IMR-90 (cell line): ENCODE data around the gene PTPN3. TPM values are rescaled to one million over a fixed set of nuclear protein-coding genes. Genes with fewer than 3 reads are reported as not detected.

Experiments used
- ATAC-seq: fragments of 200-7000 bp; cut with Tn5 transposase; 2 replicates; pipeline ENCODE4 v1.9.1; 2020; ENCODE audit warnings: low read depth, mild to moderate bottlenecking, moderate library complexity
- BruUV-seq: library from RNA; stranded (reverse); fragments of 400-500 nt; replicated peaks from 2 replicates; lab custom pipeline; 2021; lab: Mats Ljungman, UMichigan
- CTCF ChIA-PET: fragments of 300-600 bp; formaldehyde crosslinking; extraction: SDS; loops from one replicate; lab custom pipeline; 2021; ENCODE audit warnings: antibody characterized with exemption; lab: Yijun Ruan, JAX
- POLR2A ChIA-PET: fragments of 300-600 bp; sonication (Branson Sonifier 250); formaldehyde crosslinking; loops from one replicate; lab custom pipeline; 2022; ENCODE audit warnings: antibody characterized with exemption; ENCODE audit not compliant: unreplicated experiment; lab: Charles Lee
- DNase-seq: peaks from one replicate; pipeline ENCODE4 v3.0.0; 2013
- H2AFZ ChIP-seq: replicated peaks from 2 replicates; pipeline ENCODE3; 2013; ENCODE audit warnings: low read length, mild to moderate bottlenecking; ENCODE audit not compliant: poor library complexity
- H2AK5ac ChIP-seq: 2 replicates; pipeline ENCODE4 v1.6.1; 2013; ENCODE audit warnings: low read depth, low read length, inconsistent platforms
- H2AK9ac ChIP-seq: replicated peaks from 2 replicates; pipeline ENCODE3; 2013; ENCODE audit warnings: mild to moderate bottlenecking, low read depth, low read length, moderate library complexity; ENCODE audit not compliant: poor library complexity
- H2BK120ac ChIP-seq: 2 replicates; pipeline ENCODE4 v1.6.1; 2013; ENCODE audit warnings: low read depth, low read length, inconsistent platforms
- H2BK15ac ChIP-seq: 3 replicates; pipeline ENCODE4 v1.6.1; 2013; ENCODE audit warnings: low read depth, low read length, inconsistent platforms
- H2BK20ac ChIP-seq: 2 replicates; pipeline ENCODE4 v1.6.1; 2013; ENCODE audit warnings: low read depth, mild to moderate bottlenecking, inconsistent platforms, low read length, moderate library complexity
- H2BK5ac ChIP-seq: 2 replicates; pipeline ENCODE4 v1.6.1; 2013; ENCODE audit warnings: mild to moderate bottlenecking, low read depth, low read length, inconsistent platforms; ENCODE audit not compliant: poor library complexity, severe bottlenecking
- H3K14ac ChIP-seq: replicated peaks from 2 replicates; pipeline ENCODE4 v1.6.1; 2013; ENCODE audit warnings: low read depth, low read length, inconsistent platforms
- H3K18ac ChIP-seq: 2 replicates; pipeline ENCODE4 v1.6.1; 2013; ENCODE audit warnings: low read depth, low read length, control low read depth
- H3K23ac ChIP-seq: 2 replicates; pipeline ENCODE4 v1.6.1; 2013; ENCODE audit warnings: low read depth, low read length, inconsistent platforms
- H3K27ac ChIP-seq: 2 replicates; pipeline ENCODE4 v1.5.1; 2013; ENCODE audit warnings: mild to moderate bottlenecking, control low read depth, low read length; ENCODE audit not compliant: insufficient read depth
- H3K27me3 ChIP-seq: 2 replicates; pipeline ENCODE4 v1.6.1; 2013; ENCODE audit warnings: low read length; ENCODE audit not compliant: control insufficient read depth, insufficient read depth
- H3K36me3 ChIP-seq: 2 replicates; pipeline ENCODE4 v1.6.1; 2013; ENCODE audit warnings: low read length, mixed read lengths; ENCODE audit not compliant: control insufficient read depth, insufficient read depth
- H3K4ac ChIP-seq: 2 replicates; pipeline ENCODE4 v1.6.1; 2013; ENCODE audit warnings: low read depth, low read length, inconsistent platforms
- H3K4me1 ChIP-seq: 2 replicates; pipeline ENCODE4 v1.6.1; 2013; ENCODE audit warnings: low read length, mixed read lengths; ENCODE audit not compliant: control insufficient read depth, insufficient read depth
- H3K4me2 ChIP-seq: 2 replicates; pipeline ENCODE4 v1.6.1; 2013; ENCODE audit warnings: low read depth, mild to moderate bottlenecking, control low read depth, low read length, moderate library complexity
- H3K4me3 ChIP-seq: 2 replicates; pipeline ENCODE4 v1.5.1; 2013; ENCODE audit warnings: low read depth, mild to moderate bottlenecking, control low read depth, low read length, moderate library complexity; ENCODE audit not compliant: insufficient read depth
- H3K56ac ChIP-seq: 2 replicates; pipeline ENCODE4 v1.6.1; 2013; ENCODE audit warnings: low read length, inconsistent platforms; ENCODE audit not compliant: insufficient read depth; ENCODE audit errors: extremely low read depth
- H3K79me1 ChIP-seq, 2 experiments: 2 replicates each; pipeline ENCODE4 v1.6.1; 2013; ENCODE audit warnings: low read length in 2 of 2, inconsistent platforms in 1 of 2, low read depth in 1 of 2
- H3K9ac ChIP-seq: 2 replicates; pipeline ENCODE4 v1.6.1; 2013; ENCODE audit warnings: low read depth, low read length, control low read depth
- H3K9me1 ChIP-seq: 2 replicates; pipeline ENCODE4 v1.6.1; 2013; ENCODE audit warnings: low read length, inconsistent platforms; ENCODE audit not compliant: insufficient read depth
- H3K9me3 ChIP-seq: 2 replicates; pipeline ENCODE4 v1.6.1; 2013; ENCODE audit warnings: low read length; ENCODE audit not compliant: control insufficient read depth, insufficient read depth
- H4K20me1 ChIP-seq: 2 replicates; pipeline ENCODE4 v1.6.1; 2013; ENCODE audit warnings: low read length, inconsistent platforms; ENCODE audit not compliant: insufficient read depth
- H4K5ac ChIP-seq: 2 replicates; pipeline ENCODE4 v1.6.1; 2013; ENCODE audit warnings: mild to moderate bottlenecking, low read depth, low read length, control low read depth
- H4K8ac ChIP-seq, 2 experiments: 2 replicates each; pipeline ENCODE4 v1.6.1; 2013; ENCODE audit warnings: low read depth in 2 of 2, low read length in 2 of 2, control low read depth in 1 of 2, inconsistent platforms in 1 of 2
- H4K91ac ChIP-seq: 2 replicates; pipeline ENCODE4 v1.6.1; 2013; ENCODE audit warnings: low read depth, low read length, inconsistent platforms; ENCODE audit not compliant: insufficient read depth
- BHLHE40 ChIP-seq: fragments of 150-350 bp; IDR thresholded peaks from 2 replicates; pipeline ENCODE4 v1.6.1; 2016; ENCODE audit warnings: mild to moderate bottlenecking, low read depth, low read length
- CEBPB ChIP-seq: IDR thresholded peaks from 2 replicates; pipeline ENCODE4 v1.6.1; 2012; ENCODE audit warnings: low read depth, low read length, improper control_type of control experiment
- CHD1 ChIP-seq: IDR thresholded peaks from 2 replicates; pipeline ENCODE4 v1.6.1; 2012; ENCODE audit warnings: low read depth, low read length, improper control_type of control experiment
- CTCF ChIP-seq: conservative IDR thresholded peaks from 2 replicates; pipeline ENCODE4 v1.5.1; 2012; ENCODE audit warnings: mild to moderate bottlenecking, low read depth, low read length, improper control_type of control experiment
- ELK1 ChIP-seq: fragments of 150-350 bp; IDR thresholded peaks from 2 replicates; pipeline ENCODE4 v1.6.1; 2016; ENCODE audit warnings: low read depth, mild to moderate bottlenecking, low read length, moderate library complexity, borderline replicate concordance
- FOS ChIP-seq: fragments of 150-350 bp; IDR thresholded peaks from 2 replicates; pipeline ENCODE4 v1.6.1; 2016; ENCODE audit warnings: low read depth, low read length
- MAFK ChIP-seq: IDR thresholded peaks from 2 replicates; pipeline ENCODE4 v1.6.1; 2012; ENCODE audit warnings: low read depth, low read length, improper control_type of control experiment
- MAZ ChIP-seq: IDR thresholded peaks from 2 replicates; pipeline ENCODE4 v1.6.1; 2012; ENCODE audit warnings: low read depth, mild to moderate bottlenecking, low read length, improper control_type of control experiment, moderate library complexity, borderline replicate concordance
- MXI1 ChIP-seq: IDR thresholded peaks from 2 replicates; pipeline ENCODE4 v1.6.1; 2012; ENCODE audit warnings: low read depth, mild to moderate bottlenecking, low read length, moderate library complexity, borderline replicate concordance
- NFE2L2 ChIP-seq: fragments of 150-350 bp; IDR thresholded peaks from 2 replicates; pipeline ENCODE4 v1.6.1; 2016; ENCODE audit warnings: low read depth, mild to moderate bottlenecking, low read length
- POLR2A ChIP-seq: IDR thresholded peaks from 2 replicates; pipeline ENCODE4 v1.6.1; 2012; ENCODE audit warnings: mild to moderate bottlenecking, low read depth, low read length
- RAD21 ChIP-seq: IDR thresholded peaks from 2 replicates; pipeline ENCODE4 v1.6.1; 2012; ENCODE audit warnings: low read length, improper control_type of control experiment
- RCOR1 ChIP-seq: IDR thresholded peaks from 2 replicates; pipeline ENCODE4 v1.6.1; 2012; ENCODE audit warnings: mild to moderate bottlenecking, low read length, improper control_type of control experiment; ENCODE audit not compliant: insufficient replicate concordance
- RFX5 ChIP-seq: IDR thresholded peaks from 2 replicates; pipeline ENCODE4 v1.8.0; 2012; ENCODE audit warnings: low read depth, mild to moderate bottlenecking, low read length, moderate library complexity
- SMC3 ChIP-seq: fragments of 150-350 bp; IDR thresholded peaks from 2 replicates; pipeline ENCODE4 v1.6.1; 2016; ENCODE audit warnings: low read depth, mild to moderate bottlenecking, antibody characterized with exemption, low read length, moderate library complexity
- USF2 ChIP-seq: fragments of 150-350 bp; IDR thresholded peaks from 2 replicates; pipeline ENCODE4 v1.6.1; 2017; ENCODE audit warnings: mild to moderate bottlenecking, antibody characterized with exemption, low read length, low read depth
- WGBS, 2 experiments: methylation state at CpG; one replicate each; pipeline versions ENCODE4 v1.1.5 to v1.1.7; 2013; ENCODE audit warnings: missing lambda C conversion rate in 2 of 2; ENCODE audit not compliant: insufficient read length in 1 of 2; ENCODE audit errors: extremely low coverage in 2 of 2; 5-methylcytosine and 5-hydroxymethylcytosine counted together
- dilution Hi-C: fragments of 300-500 bp; cut with HindIII; formaldehyde crosslinking; loops from one replicate; pipeline ENCODE4 v1.14.3; 2018; ENCODE audit warnings: low sequenced_read_pairs; ENCODE audit not compliant: unreplicated experiment
- in situ Hi-C: fragments of 300-500 bp; cut with MboI; formaldehyde crosslinking; loops from 3 replicates; pipeline ENCODE4 v1.14.3; 2019; ENCODE audit warnings: low sequenced_read_pairs, inconsistent platforms, mixed read lengths
- intact Hi-C: fragments of 100-400 bp; cut with micrococcal nuclease; formaldehyde crosslinking; loops from 2 replicates; pipeline ENCODE4 v1.10.0; 2022
- polyA plus RNA-seq, 3 experiments: library from polyadenylated mRNA; depleted of rRNA; stranded (reverse); fragments of >200 nt; gene quantifications; 2 replicates each; pipeline ENCODE4 v1.2.3, GENCODE V29; 2012; ENCODE audit warnings: low replicate concordance in 1 of 3
- total RNA-seq: library from RNA; depleted of rRNA; stranded (reverse); fragments of >200 nt; gene quantifications from 2 replicates; pipeline ENCODE4 v1.2.3, GENCODE V29; 2012

PTPN3 gene
- total and polyA plus RNA-seq, 2 of the 4 experiments (the other 2 are of a cell fraction), result 0.72 to 0.89 TPM

- no peak overlapping the region for H2BK5ac ChIP-seq
- H3K4me3 ChIP-seq, result no peak overlapping the region
- no peak overlapping the region for H4K91ac ChIP-seq
- ATAC-seq (no peak), DNase-seq (no peak)
- POLR2A ChIA-PET, result no interaction called here
- intact Hi-C loops (no loop called here), dilution Hi-C loops (no loop called here), in situ Hi-C loops (no loop called here)
- no peak overlapping the region for H2AK9ac ChIP-seq
- TF ChIP-seq NFE2L2 (no peak), USF2 (no peak), FOS (no peak), RCOR1 (no peak), MAZ (no peak), CEBPB (no peak), POLR2A (no peak), SMC3 (no peak), CHD1 (no peak), BHLHE40 (no peak), CTCF (no peak), RFX5 (no peak), MAFK (no peak), MXI1 (no peak), RAD21 (no peak), ELK1 (no peak)
- no TSS peak for BruUV-seq
- CTCF ChIA-PET, result no interaction called here
- H3K9ac ChIP-seq, result no peak overlapping the region
- no peak overlapping the region for H2BK15ac ChIP-seq
- no peaks in the 10 kb centered on the region for H3K36me3 ChIP-seq
- H2BK20ac ChIP-seq, result no peak overlapping the region
- no peak overlapping the region for H3K18ac ChIP-seq
- no peak overlapping the region for H3K4me2 ChIP-seq
- no peak overlapping the region for H3K14ac ChIP-seq
- H3K4ac ChIP-seq, result no peak overlapping the region
- no peaks in the 10 kb centered on the region for H3K9me1 ChIP-seq
- no peak overlapping the region for H4K5ac ChIP-seq
- H3K79me1 ChIP-seq, result no peaks in the 10 kb centered on the region
- peaks cover 2% of the 10 kb centered on the region for H3K27me3 ChIP-seq
- no peaks in the 10 kb centered on the region for H3K4me1 ChIP-seq
- H3K9me3 ChIP-seq, result no peaks in the 10 kb centered on the region
- no CpG with 5 or more reads among the region's 7 CpGs for WGBS, 2 experiments
- H4K8ac ChIP-seq, result no peak overlapping the region
- H2AK5ac ChIP-seq, result no peak overlapping the region
- no peaks in the 10 kb centered on the region for H4K20me1 ChIP-seq
- no peak overlapping the region for H3K23ac ChIP-seq
- no peak overlapping the region for H3K27ac ChIP-seq
- no peak overlapping the region for H2AFZ ChIP-seq
- no peak overlapping the region for H3K56ac ChIP-seq
- H2BK120ac ChIP-seq, result no peak overlapping the region
Measured at GRCh38 chr9:109473329-109473728, 24.8 kb downstream of the PTPN3 start.
